ENCODE results near the gene BORCS6.

The BORCS6 gene

GRCh38 chr17:8187517-8188262 is 2.3 kb downstream of the BORCS6 start:
- TF ChIP-seq REST (IDR thresholded peaks at IDR 0.05; ENCODE audit: insufficient read depth in 1 of 2, low read depth in 2 of 2, low read length in 2 of 2) (no peak), FOXP2 (optimal IDR thresholded peaks at IDR 0.05; ENCODE audit: borderline replicate concordance, extremely low read depth, extremely low read length, insufficient read depth) (no peak), POLR2AphosphoS5 (IDR thresholded peaks at IDR 0.05; ENCODE audit: low read depth, low read length) (no peak; the same call in 1 of the 2 replicates), SIN3A (IDR thresholded peaks at IDR 0.05; ENCODE audit: borderline replicate concordance, insufficient read depth, low read length) (peak; percentile 95; the same call in 1 of the 2 replicates)

- TF ChIP-seq REST (IDR thresholded peaks at IDR 0.05; ENCODE audit: insufficient read depth in 1 of 2, low read depth in 2 of 2, low read length in 2 of 2) (peak in 1 of 2 experiments; percentile 39; a peak in 1 of 4 replicates), SIN3A (IDR thresholded peaks at IDR 0.05; ENCODE audit: borderline replicate concordance, insufficient read depth, low read length) (0 out of 2 replicates have a peak, but pooled peaks have one; percentile 44), POLR2AphosphoS5 (IDR thresholded peaks at IDR 0.05; ENCODE audit: low read depth, low read length) (no peak), FOXP2 (optimal IDR thresholded peaks at IDR 0.05; ENCODE audit: borderline replicate concordance, extremely low read depth, extremely low read length, insufficient read depth) (peak; percentile 14), TAF1 (IDR thresholded peaks at IDR 0.05; ENCODE audit: borderline replicate concordance, insufficient read depth, low read length) (peak; percentile 57; the same call in 1 of the 2 replicates)
These were observed 3.0 kb downstream of the BORCS6 start for GRCh38 chr17:8186787-8187516.

GRCh38 chr17:8186446-8186786 is 3.6 kb downstream of the BORCS6 start:
- TF ChIP-seq POLR2AphosphoS5 (IDR thresholded peaks at IDR 0.05; ENCODE audit: low read depth, low read length) (no peak), FOXP2 (optimal IDR thresholded peaks at IDR 0.05; ENCODE audit: borderline replicate concordance, extremely low read depth, extremely low read length, insufficient read depth) (no peak), REST (IDR thresholded peaks at IDR 0.05; ENCODE audit: insufficient read depth in 1 of 2, low read depth in 2 of 2, low read length in 2 of 2) (no peak), TAF1 (IDR thresholded peaks at IDR 0.05; ENCODE audit: borderline replicate concordance, insufficient read depth, low read length) (no peak), SIN3A (IDR thresholded peaks at IDR 0.05; ENCODE audit: borderline replicate concordance, insufficient read depth, low read length) (no peak)

GRCh38 chr17:8185582-8186445 is 4.2 kb downstream of the BORCS6 start:
- no peak for TF ChIP-seq POLR2AphosphoS5 (IDR thresholded peaks at IDR 0.05; ENCODE audit: low read depth, low read length)
- 0 out of 4 replicates have a peak, but pooled peaks of 1 of the 2 experiments have one; percentile 27 for TF ChIP-seq REST (IDR thresholded peaks at IDR 0.05; ENCODE audit: insufficient read depth in 1 of 2, low read depth in 2 of 2, low read length in 2 of 2)
- TF ChIP-seq TAF1 (IDR thresholded peaks at IDR 0.05; ENCODE audit: borderline replicate concordance, insufficient read depth, low read length), result no peak
- no peak for TF ChIP-seq SIN3A (IDR thresholded peaks at IDR 0.05; ENCODE audit: borderline replicate concordance, insufficient read depth, low read length)
- TF ChIP-seq FOXP2 (optimal IDR thresholded peaks at IDR 0.05; ENCODE audit: borderline replicate concordance, extremely low read depth, extremely low read length, insufficient read depth), result peak; percentile 70

All from PFSK-1 (cell line).